Measurements from ENCODE around the gene LRMDA. TPM values are rescaled to one million over a fixed set of nuclear protein-coding genes. Genes with fewer than 3 reads are reported as not detected.

Gene LRMDA
- total and polyA plus RNA-seq, 2 of the 13 experiments (the other 11 are each of a cell fraction or from before 2014, with no cell fraction given): 13.4 to 22.0 TPM

- TF ChIP-seq REXO4 (CRISPR knock-in tag; IDR thresholded peaks at IDR 0.05; ENCODE audit: borderline replicate concordance) (no peak), U2AF2 (IDR thresholded peaks at IDR 0.05; ENCODE audit: low read depth, low read length) (no peak), GTF3A (CRISPR knock-in tag; conservative IDR thresholded peaks at IDR 0.05) (no peak), NPAS2 (CRISPR knock-in tag; IDR thresholded peaks at IDR 0.05; ENCODE audit: borderline replicate concordance) (no peak), PHF21A (CRISPR knock-in tag; IDR thresholded peaks at IDR 0.05) (no peak), ZFY (CRISPR knock-in tag; IDR thresholded peaks at IDR 0.05) (no peak), XRCC5 (optimal IDR thresholded peaks at IDR 0.05; ENCODE audit: low read length) (no peak), ZNF646 (CRISPR knock-in tag; IDR thresholded peaks at IDR 0.05) (peak; percentile 30; the same call in 1 of the 2 replicates), CTCF (CRISPR knock-in tag; IDR thresholded peaks at IDR 0.05) (no peak), HOXA7 (CRISPR knock-in tag; IDR thresholded peaks at IDR 0.05) (no peak), ZNF317 (CRISPR knock-in tag; IDR thresholded peaks at IDR 0.05) (peak; percentile 77), POGK (CRISPR knock-in tag; conservative IDR thresholded peaks at IDR 0.05) (0 out of 2 replicates have a peak, but pooled peaks have one; percentile 47), POGZ (CRISPR knock-in tag; IDR thresholded peaks at IDR 0.05) (no peak), SOX5 (CRISPR knock-in tag; IDR thresholded peaks at IDR 0.05; ENCODE audit: borderline replicate concordance) (peak; percentile 91), ZNF644 (CRISPR knock-in tag; IDR thresholded peaks at IDR 0.05; ENCODE audit: low read depth) (peak; percentile 90), PRDM15 (CRISPR knock-in tag; IDR thresholded peaks at IDR 0.05) (no peak), ZFP62 (CRISPR knock-in tag; IDR thresholded peaks at IDR 0.05) (no peak), ZNF263 (CRISPR knock-in tag; IDR thresholded peaks at IDR 0.05) (no peak)
Measured at GRCh38 chr10:75480374-75480773, 49.0 kb downstream of the LRMDA start (continued).

Measured in HepG2 (cell line).